Stimulated activated CD4-positive, alpha-beta T cell treated with anti-CD3 and anti-CD28 coated beads, Interleukin-1b, Interleukin-23, amount 100 ng/mL, for 24 hours (primary cell): ENCODE measurements around the gene POLR2J.

Experiments used
- DNase-seq, 4 experiments: peaks; one replicate each; pipeline ENCODE4 v3.0.0-alpha.2; 2020; ENCODE audit warnings: low read depth in 4 of 4, low spot score in 1 of 4

POLR2J gene

DNA sequence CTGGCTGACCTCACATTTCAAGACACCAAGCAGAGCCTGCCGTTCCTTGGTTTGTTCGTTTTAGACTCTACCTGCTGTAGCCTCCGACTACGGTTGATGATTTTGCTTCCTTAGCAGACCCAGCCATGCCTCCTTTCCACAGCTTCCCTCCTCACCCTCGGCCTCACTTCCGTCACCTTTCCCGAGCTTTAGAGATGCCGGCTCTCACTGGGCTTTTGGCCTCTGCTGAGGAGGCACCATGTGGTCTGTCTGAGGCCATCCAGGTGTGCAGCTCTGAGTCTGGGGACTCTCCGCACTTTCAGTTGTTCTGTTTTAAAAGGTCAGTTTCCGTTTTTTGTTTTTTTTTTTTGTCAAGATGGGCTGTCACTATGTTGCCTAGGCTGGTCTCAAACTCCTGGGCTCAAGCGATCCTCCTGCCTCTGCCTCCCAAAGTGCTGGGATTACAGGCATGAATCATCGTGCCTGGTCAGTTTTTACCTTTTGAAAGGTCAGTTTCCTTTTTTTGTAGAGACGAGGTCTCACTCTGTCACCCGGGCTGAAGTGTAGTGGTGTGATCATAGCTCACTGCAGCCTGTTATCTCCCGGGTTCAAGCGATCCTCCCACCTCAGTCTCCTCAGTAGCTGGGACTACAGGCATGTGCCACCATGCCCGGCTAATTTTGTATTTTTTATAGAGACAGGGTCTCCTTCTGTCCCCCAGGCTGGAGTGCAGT lies 33.6 kb downstream of the POLR2J start:
- no peak for DNase-seq

DNA sequence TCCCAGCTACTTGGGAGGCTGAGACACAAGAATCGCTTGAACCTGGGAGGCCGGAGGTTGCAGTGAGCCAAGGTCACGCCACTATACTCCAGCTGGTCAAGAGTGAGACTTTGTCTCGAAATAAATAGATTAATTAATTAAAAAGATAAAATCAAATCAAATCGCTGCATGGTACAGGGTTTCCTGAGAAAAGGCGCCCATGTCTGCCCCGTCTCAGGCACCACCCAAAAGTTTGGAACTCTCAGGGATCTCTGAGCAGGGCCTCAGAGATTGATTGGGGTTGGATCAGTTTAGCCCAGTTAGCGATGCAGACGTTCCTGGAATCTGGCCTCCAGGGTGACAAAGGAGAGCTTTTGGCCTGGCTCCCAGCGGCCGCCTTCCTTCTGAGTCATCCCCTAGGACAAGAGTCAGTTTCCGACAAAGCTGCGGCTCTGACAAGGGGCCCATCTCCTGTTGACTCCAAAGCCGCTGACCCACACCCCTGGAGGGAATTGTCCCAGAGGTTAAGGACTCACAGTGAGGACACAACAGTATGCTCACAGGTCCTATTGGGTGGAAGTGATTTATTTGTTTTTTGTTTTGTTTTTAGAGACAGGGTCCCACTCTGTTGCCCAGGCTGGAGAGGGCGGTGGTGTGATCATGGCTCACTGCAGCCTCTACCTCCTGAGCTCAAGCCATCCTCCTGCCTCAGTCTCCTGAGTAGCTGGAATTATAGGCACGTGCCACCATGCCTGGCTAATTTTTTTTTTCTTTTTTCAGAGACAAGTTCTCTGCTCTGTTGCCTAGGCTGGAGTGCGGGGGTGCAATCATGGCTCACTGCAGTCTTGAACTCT lies 38.5 kb downstream of the POLR2J start:
- no peak for DNase-seq

GRCh38 chr7:102436118-102436517 lies 42.6 kb downstream of the POLR2J start:
- DNase-seq: no peak

- no peak for DNase-seq
Measured at GRCh38 chr7:102434039-102434486, 44.7 kb downstream of the POLR2J start.

DNA sequence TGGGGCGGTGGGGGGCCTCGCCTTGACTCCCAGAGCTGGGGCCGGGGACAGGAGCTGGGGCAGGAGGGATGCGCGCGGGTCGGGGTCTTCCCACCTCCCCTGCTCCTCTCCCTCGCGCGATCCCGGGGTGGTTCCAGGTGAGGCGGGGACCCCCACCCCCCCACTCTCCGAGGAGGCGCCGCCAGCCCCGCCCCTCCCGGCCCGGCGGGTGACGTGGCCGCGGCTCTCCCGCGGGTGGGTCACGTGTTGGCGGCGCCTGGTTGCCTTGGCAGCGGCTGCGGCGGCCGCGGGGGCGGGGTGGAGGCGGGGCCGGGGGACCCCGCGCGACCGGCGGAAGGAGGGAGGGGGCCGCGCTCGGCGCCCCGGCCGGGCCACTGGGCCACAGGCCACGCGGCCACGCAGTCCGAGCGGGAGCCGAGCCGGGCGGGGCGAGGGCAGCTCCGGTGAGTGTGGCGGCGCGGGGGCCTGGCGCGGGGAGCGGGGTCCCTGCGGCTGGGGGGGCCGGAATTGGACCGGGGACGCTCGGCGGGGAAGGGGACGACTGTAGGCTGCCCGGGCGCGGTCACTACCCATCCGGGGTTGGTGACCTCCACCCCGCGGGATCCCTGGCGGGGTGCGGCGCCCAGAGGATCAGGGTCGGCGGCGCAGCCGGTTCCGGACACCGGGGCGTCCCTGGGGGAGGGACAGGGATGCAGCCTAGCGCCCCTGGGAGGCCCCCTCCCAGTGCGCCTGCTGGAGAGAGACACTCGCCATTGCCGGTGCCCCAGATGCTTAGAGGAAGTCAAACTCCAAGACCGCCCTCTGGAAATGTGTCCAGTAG lies 45.3 kb downstream of the POLR2J start, which contains the start of gene ORAI2:
TSS of gene ORAI2 (plus strand) at position 357 of the 820 bp plus-strand sequence. CDS start 5,382 bp downstream, outside the sequence.
- DNase-seq: peak; percentile 64 to 82 (median 76)

GRCh38 chr7:102432442-102433218 lies 46.1 kb downstream of the POLR2J start:
- DNase-seq: no peak

GRCh38 chr7:102431617-102432298 lies 47.0 kb downstream of the POLR2J start:
- DNase-seq: peak in 1 of 4 experiments; percentile 33

GRCh38 chr7:102429141-102429899 lies 49.4 kb downstream of the POLR2J start:
- no peak for DNase-seq

DNA sequence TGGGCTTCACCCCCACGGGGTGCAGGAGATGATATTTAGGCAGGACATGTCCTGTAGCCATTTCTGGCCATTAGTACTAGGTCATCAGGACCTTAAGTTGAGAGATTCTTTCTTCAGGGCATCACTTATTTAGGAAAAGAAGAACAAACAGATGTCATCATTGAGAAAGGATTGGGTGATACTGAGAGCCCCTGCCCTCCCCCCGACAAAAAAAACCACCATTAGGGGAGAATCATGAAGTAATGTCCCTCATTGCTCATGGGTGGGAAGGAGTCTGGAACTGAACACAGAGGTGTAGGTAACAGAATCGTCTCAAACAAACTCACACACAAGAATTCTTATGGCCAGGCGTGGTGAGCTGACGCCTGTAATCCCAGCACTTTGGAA lies 51.7 kb downstream of the POLR2J start:
- no peak for DNase-seq

GRCh38 chr7:102426268-102427018 lies 52.3 kb downstream of the POLR2J start:
- DNase-seq: peak in 3 of 4 experiments; percentile 40 to 75 (median 64)

DNA sequence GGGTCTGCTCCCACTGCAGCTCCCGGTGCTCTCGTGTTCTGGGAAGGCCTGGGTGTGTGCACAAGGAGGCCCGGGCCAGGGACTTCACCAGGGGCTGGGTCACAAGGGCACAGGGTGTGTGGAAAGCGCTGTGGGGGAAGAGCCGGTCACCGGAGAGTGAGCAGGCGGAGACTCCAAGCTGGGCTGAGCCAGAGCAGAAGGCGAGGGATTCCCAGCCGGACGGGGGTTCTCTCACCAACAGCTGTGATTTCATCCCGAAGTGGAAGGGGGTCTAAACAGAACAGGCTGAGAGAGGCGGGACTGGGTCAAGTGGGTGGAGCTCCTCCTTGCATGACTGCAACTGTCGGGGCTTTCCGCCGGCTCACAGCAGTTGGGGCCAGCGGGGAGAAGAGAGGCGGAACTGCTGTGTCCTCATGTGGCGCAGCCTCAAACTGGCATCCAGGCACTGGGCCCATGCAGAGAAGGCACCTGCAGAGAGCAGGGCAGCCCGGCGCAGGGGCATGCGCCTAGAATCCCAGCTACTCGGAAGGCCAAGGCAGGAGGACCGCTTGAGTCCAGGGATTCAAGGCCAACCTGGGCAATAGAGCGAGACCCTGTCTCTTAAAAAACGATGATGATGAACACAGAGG lies 53.0 kb downstream of the POLR2J start:
- peak; percentile 61 to 76 (median 67) for DNase-seq

DNA sequence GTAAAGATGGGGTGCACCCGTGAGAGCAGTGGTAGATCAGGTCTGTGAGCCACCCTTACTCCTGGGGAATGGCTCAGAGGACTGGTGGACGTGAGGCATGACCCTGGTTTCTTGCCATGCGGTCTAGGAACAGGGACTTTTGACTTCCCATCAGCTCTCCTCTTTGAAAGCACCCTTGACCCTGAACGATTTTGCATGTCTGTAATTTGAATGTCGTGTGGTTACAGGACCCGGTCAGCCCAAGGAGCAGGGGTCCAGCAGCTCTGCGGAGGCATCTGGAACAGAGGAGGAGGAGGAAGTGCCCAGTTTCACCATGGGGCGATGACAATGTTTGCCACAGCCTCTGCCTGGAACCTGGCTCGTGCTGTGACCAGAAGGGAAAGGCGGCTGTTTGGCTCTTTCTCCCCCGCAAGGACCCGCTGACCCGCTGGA lies 53.9 kb downstream of the POLR2J start:
- no peak for DNase-seq

GRCh38 chr7:102424129-102424551 lies 54.6 kb downstream of the POLR2J start:
- DNase-seq: no peak
